ENCODE data around the gene DNPH1. TPM values are rescaled to one million over a fixed set of nuclear protein-coding genes. Genes with fewer than 3 reads are reported as not detected.

Gene DNPH1
- total and polyA plus RNA-seq, 9 of the 15 experiments (the other 6 are each of a cell fraction or from before 2014, with no cell fraction given) = 7.3 to 300 (median 68.7) TPM

DNA sequence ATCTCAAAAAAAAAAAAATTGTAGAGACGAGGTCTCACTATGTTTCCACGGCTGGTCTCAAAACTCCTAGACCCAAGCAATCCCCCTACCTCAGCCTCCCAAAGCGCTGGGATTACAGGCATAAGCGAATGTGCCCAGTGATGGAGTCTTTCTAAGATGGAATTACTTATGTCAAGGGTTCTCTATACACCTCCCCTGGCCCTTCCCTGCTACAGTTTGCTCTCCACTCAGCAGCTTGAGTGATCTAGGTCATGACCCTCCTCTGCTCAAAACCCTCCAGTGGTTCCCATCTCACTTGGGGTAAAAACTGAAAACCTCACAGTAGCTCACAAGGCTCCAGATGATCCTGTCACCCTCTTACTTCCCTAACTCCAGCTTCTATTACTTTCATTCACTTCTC, 1.8 kb upstream of the DNPH1 start (continued):
- TF ChIP-seq MNT (conservative IDR thresholded peaks at IDR 0.05) = no peak
- TF ChIP-seq, protein P1, sequence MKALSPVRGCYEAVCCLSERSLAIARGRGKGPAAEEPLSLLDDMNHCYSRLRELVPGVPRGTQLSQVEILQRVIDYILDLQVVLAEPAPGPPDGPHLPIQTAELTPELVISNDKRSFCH (CRISPR knock-in tag; IDR thresholded peaks at IDR 0.05) = 0 out of 2 replicates have a peak, but pooled peaks have one; percentile 19
- TF ChIP-seq, protein P1 (tag; IDR thresholded peaks at IDR 0.05) = peak; percentile 53; the same call in 1 of the 2 replicates

- Histone ChIP-seq H3K9ac (ENCODE audit: insufficient read depth in 1 of 2, low read depth in 2 of 2, low read length in 2 of 2) (peak overlapping the region; percentile 94 to 99), H3K4me2 (ENCODE audit: insufficient read depth, low read length) (peak overlapping the region; percentile 99), H3K9me3 (replicated peaks; ENCODE audit: control insufficient read depth, insufficient read depth, low read depth, low read length) (no peaks in the 10 kb centered on the region), H3K9me1 (ENCODE audit: control insufficient read depth, insufficient read depth, low read length) (no peaks in the 10 kb centered on the region), H3K27me3 (ENCODE audit: control insufficient read depth in 2 of 2, insufficient read depth in 2 of 2, low read length in 2 of 2) (no peaks in the 10 kb centered on the region), H3K4me3 (no peak overlapping the region), H2AFZ (ENCODE audit: low read depth, low read length) (peak overlapping the region; percentile 100), H3K79me2 (ENCODE audit: control insufficient read depth, insufficient read depth, low read length) (peaks cover 27% of the 10 kb centered on the region), H3K36me3 (ENCODE audit: control insufficient read depth, insufficient read depth, low read length) (peaks cover 19% of the 10 kb centered on the region; the same call in 2 of the 3 replicates), H4K20me1 (replicated peaks; ENCODE audit: control insufficient read depth, insufficient read depth, low read length) (no peaks in the 10 kb centered on the region), H3K4me1 (replicated peaks in 1 of 2; ENCODE audit: control insufficient read depth in 2 of 2, insufficient read depth in 2 of 2, low read length in 2 of 2) (peaks cover 17 to 33% of the 10 kb centered on the region in 2 experiments; a peak in 4 of 5 replicates), H3K27ac (ENCODE audit: extremely low read depth, low read depth, low read length) (no peak overlapping the region; the same call in 2 of the 3 replicates)
- CTCF ChIA-PET (ENCODE audit: low intra/inter-chr PET ratio) = no interaction called here
- BruUV-seq (replicated peaks) = no TSS peak
- TF ChIP-seq, protein P2, sequence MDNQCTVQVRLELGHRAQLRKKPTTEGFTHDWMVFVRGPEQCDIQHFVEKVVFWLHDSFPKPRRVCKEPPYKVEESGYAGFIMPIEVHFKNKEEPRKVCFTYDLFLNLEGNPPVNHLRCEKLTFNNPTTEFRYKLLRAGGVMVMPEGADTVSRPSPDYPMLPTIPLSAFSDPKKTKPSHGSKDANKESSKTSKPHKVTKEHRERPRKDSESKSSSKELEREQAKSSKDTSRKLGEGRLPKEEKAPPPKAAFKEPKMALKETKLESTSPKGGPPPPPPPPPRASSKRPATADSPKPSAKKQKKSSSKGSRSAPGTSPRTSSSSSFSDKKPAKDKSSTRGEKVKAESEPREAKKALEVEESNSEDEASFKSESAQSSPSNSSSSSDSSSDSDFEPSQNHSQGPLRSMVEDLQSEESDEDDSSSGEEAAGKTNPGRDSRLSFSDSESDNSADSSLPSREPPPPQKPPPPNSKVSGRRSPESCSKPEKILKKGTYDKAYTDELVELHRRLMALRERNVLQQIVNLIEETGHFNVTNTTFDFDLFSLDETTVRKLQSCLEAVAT (IDR thresholded peaks at IDR 0.05) = peak in 1 of 2 experiments; percentile 44; a peak in 1 of 4 replicates
- TF ChIP-seq ZFPM2 (CRISPR knock-in tag; IDR thresholded peaks at IDR 0.05) = no peak
- 0 out of 2 replicates have a peak, but pooled peaks have one; percentile 14 for TF ChIP-seq GTF2E2 (tag; IDR thresholded peaks at IDR 0.05)
- 0 out of 2 replicates have a peak, but pooled peaks have one; percentile 44 for TF ChIP-seq HDGF (IDR thresholded peaks at IDR 0.05)
- TF ChIP-seq CBFB (CRISPR knock-in tag; IDR thresholded peaks at IDR 0.05) = peak; percentile 81; the same call in 1 of the 2 replicates
- POLR2A ChIA-PET = interaction anchor here (0.9 to 11.2 kb wide), 10 partner anchors 8 to 60 kb away, joined by 3 to 118 read pairs (median 4); partner anchors contain the start of genes CUL9 and TTBK1
- in situ Hi-C loops (cut with MboI) (no loop called here), intact Hi-C loops (cut with micrococcal nuclease) (loop anchor here (2.0 kb wide), 1 partner anchor 59 kb away; the partner anchor contains the start of gene SRF)
- peak; percentile 58 for FAIRE-seq
- peak; percentile 5 for ATAC-seq
- no peak for DNase-seq (ENCODE audit: extremely low read depth in 1 of 4, low spot score in 3 of 4)
- 63% methylated on average over 17 of the region's 17 CpGs for WGBS (ENCODE audit: insufficient coverage, low coverage, missing lambda C conversion rate)
Measured at GRCh38 chr6:43229803-43230620, 731 bp upstream of the DNPH1 start.
